Ascending aorta (tissue), 2 donors: Measurements from ENCODE around the gene SPEF2. TPM values are rescaled to one million over a fixed set of nuclear protein-coding genes. Genes with fewer than 3 reads are reported as not detected.
"Not testable (repeated sequence)": the region's sequence is repeated elsewhere in the genome, so short reads cannot be mapped to it uniquely, and the experiment has no call there.

Experiments used
- DNase-seq, 2 donors: peaks; one replicate each; pipeline ENCODE4 v3.0.0-alpha.2; 2019; ENCODE audit warnings: low spot score in 2 of 2
- H3K27ac ChIP-seq, 2 donors: fragments of 200-600 bp; sonication (generic); one replicate each; pipeline ENCODE4 v1.5.1; 2016 to 2017; ENCODE audit warnings: mild to moderate bottlenecking in 1 of 2
- H3K27me3 ChIP-seq: fragments of 200-600 bp; sonication (generic); one replicate; pipeline ENCODE4 v1.5.1; 2017
- H3K36me3 ChIP-seq, 2 donors: fragments of 200-600 bp; sonication (generic); one replicate each; pipeline ENCODE4 v1.5.1; 2016
- H3K4me1 ChIP-seq, 2 donors: fragments of 200-600 bp; sonication (generic); one replicate each; pipeline ENCODE4 v1.5.1; 2016 to 2017; ENCODE audit warnings: mild to moderate bottlenecking in 1 of 2
- H3K4me3 ChIP-seq, 2 donors: fragments of 200-600 bp; sonication (generic); one replicate each; pipeline ENCODE4 v1.5.1; 2016 to 2017; ENCODE audit warnings: mild to moderate bottlenecking in 1 of 2
- H3K9me3 ChIP-seq, 2 donors: fragments of 200-600 bp; sonication (generic); one replicate each; pipeline ENCODE4 v1.5.1; 2016
- CTCF ChIP-seq, 3 experiments: fragments of 200-600 bp in 2 of 3; fragments of 450-650 bp in 1 of 3; sonication (generic) in 2 of 3; IDR thresholded peaks; one replicate each; pipeline ENCODE4 v1.5.1; 2016 to 2019; ENCODE audit warnings: antibody characterized with exemption in 3 of 3, mild to moderate bottlenecking in 1 of 3, moderate library complexity in 1 of 3
- intact Hi-C: fragments of 100-400 bp; cut with DNase I; formaldehyde crosslinking; loops from one replicate; pipeline ENCODE4 v1.15.1; 2023
- total RNA-seq: library from RNA; depleted of rRNA; stranded (reverse); fragments of >200 nt; gene quantifications from one replicate; pipeline ENCODE4 v1.1.0, GENCODE V29; 2016

Gene SPEF2
- total RNA-seq, 1 donor from 2014 or later = 0.32 TPM

GRCh38 chr5:35852773-35853172 is 235.1 kb downstream of the SPEF2 start:
- H3K27me3 ChIP-seq = no peaks in the 10 kb centered on the region
- no peak for TF ChIP-seq CTCF (IDR thresholded peaks at IDR 0.05)
- DNase-seq = no peak
- intact Hi-C loops = no loop called here
- no peaks in the 10 kb centered on the region for H3K4me1 ChIP-seq
- no peaks in the 10 kb centered on the region for H3K9me3 ChIP-seq
- no peaks in the 10 kb centered on the region for H3K36me3 ChIP-seq
- H3K27ac ChIP-seq = no peak overlapping the region
- H3K4me3 ChIP-seq = no peak overlapping the region

GRCh38 chr5:35853631-35854030 is 236.0 kb downstream of the SPEF2 start:
- no peak overlapping the region for H3K27ac ChIP-seq
- no peak for TF ChIP-seq CTCF (IDR thresholded peaks at IDR 0.05)
- no peaks in the 10 kb centered on the region for H3K9me3 ChIP-seq
- no peaks in the 10 kb centered on the region for H3K27me3 ChIP-seq
- intact Hi-C loops = no loop called here
- no peaks in the 10 kb centered on the region for H3K4me1 ChIP-seq
- no peaks in the 10 kb centered on the region for H3K36me3 ChIP-seq
- H3K4me3 ChIP-seq = no peak overlapping the region
- no peak for DNase-seq

- intact Hi-C loops = no loop called here
- no peak for TF ChIP-seq CTCF (IDR thresholded peaks at IDR 0.05)
Observed at GRCh38 chr5:35854248-35854647, 236.6 kb downstream of the SPEF2 start.

GRCh38 chr5:35855187-35855586 is 237.5 kb downstream of the SPEF2 start:
- TF ChIP-seq CTCF (IDR thresholded peaks at IDR 0.05) = no peak
- no peaks in the 10 kb centered on the region for H3K36me3 ChIP-seq
- H3K27me3 ChIP-seq = no peaks in the 10 kb centered on the region
- intact Hi-C loops = no loop called here
- no peak for DNase-seq
- no peak overlapping the region for H3K4me3 ChIP-seq
- no peaks in the 10 kb centered on the region for H3K9me3 ChIP-seq
- no peak overlapping the region for H3K27ac ChIP-seq
- H3K4me1 ChIP-seq = no peaks in the 10 kb centered on the region

More at GRCh38 chr5:35854248-35854647, 236.6 kb downstream of the SPEF2 start:
- Histone ChIP-seq H3K9me3 (no peaks in the 10 kb centered on the region), H3K36me3 (no peaks in the 10 kb centered on the region), H3K27me3 (no peaks in the 10 kb centered on the region), H3K27ac (no peak overlapping the region), H3K4me1 (no peaks in the 10 kb centered on the region), H3K4me3 (no peak overlapping the region)
- no peak for DNase-seq

GRCh38 chr5:35856186-35856764 is 238.6 kb downstream of the SPEF2 start:
- H3K27ac ChIP-seq, DNase-seq, H3K36me3 ChIP-seq, H3K27me3 ChIP-seq, H3K4me3 ChIP-seq, intact Hi-C loops, H3K4me1 ChIP-seq, H3K9me3 ChIP-seq: not testable (repeated sequence)

GRCh38 chr5:35856765-35857351 is 239.2 kb downstream of the SPEF2 start, which contains the start of gene IL7R:
IL7R (plus strand) TSS chr5:35856891; CDS start chr5:35856978, 87 bp downstream.
- intact Hi-C loops = no loop called here
- Histone ChIP-seq H3K4me3 (no peak within 1 kb of the TSS), H3K9me3 (no peaks in the 10 kb centered on the region)

More at GRCh38 chr5:35856765-35857351, 239.2 kb downstream of the SPEF2 start, which contains the start of gene IL7R:
- Histone ChIP-seq H3K27ac (no peak within 1 kb of the TSS), H3K4me1 (no peaks in the 10 kb centered on the region), H3K36me3 (no peaks in the 10 kb centered on the region), H3K27me3 (no peaks in the 10 kb centered on the region)
- no peak for DNase-seq
- no peak for TF ChIP-seq CTCF (IDR thresholded peaks at IDR 0.05)
